GM23338 (cell line): ENCODE data around the gene LRMDA. TPM values are rescaled to one million over a fixed set of nuclear protein-coding genes. Genes with fewer than 3 reads are reported as not detected.
A peak's percentile ranks its signal among the peaks of the same experiment; 100 is the strongest.

Experiments
- ATAC-seq: fragments of 200-7000 bp; cut with Tn5 transposase; 3 replicates; pipeline ENCODE4 v1.9.1; 2020
- DNase-seq: peaks from one replicate; pipeline ENCODE4 v3.0.0-alpha.2; 2015; ENCODE audit warnings: low spot score
- H2AFZ ChIP-seq: fragments of 200-600 bp; sonication (generic); 2 replicates; pipeline ENCODE4 v1.8.0; 2016; ENCODE audit warnings: antibody characterized with exemption, mild to moderate bottlenecking, moderate library complexity
- H3F3A ChIP-seq: fragments of 200-600 bp; sonication (generic); replicated peaks from 2 replicates; pipeline ENCODE4 v1.8.0; 2017; ENCODE audit warnings: antibody characterized with exemption, mixed run types, low read depth
- H3K27ac ChIP-seq: fragments of 200-600 bp; sonication (generic); 2 replicates; pipeline ENCODE4 v1.6.1; 2016; ENCODE audit warnings: low read depth
- H3K27me3 ChIP-seq: fragments of 200-600 bp; sonication (generic); 2 replicates; pipeline ENCODE4 v1.8.0; 2016; ENCODE audit warnings: mild to moderate bottlenecking, mixed run types, moderate library complexity; ENCODE audit not compliant: insufficient read depth
- H3K36me3 ChIP-seq: fragments of 200-600 bp; sonication (generic); 2 replicates; pipeline ENCODE4 v1.8.0; 2016; ENCODE audit warnings: mild to moderate bottlenecking; ENCODE audit not compliant: insufficient read depth
- H3K4me1 ChIP-seq: fragments of 200-600 bp; sonication (generic); 2 replicates; pipeline ENCODE4 v1.8.0; 2016; ENCODE audit warnings: mild to moderate bottlenecking, moderate library complexity; ENCODE audit not compliant: insufficient read depth
- H3K4me2 ChIP-seq: fragments of 200-600 bp; sonication (generic); 2 replicates; pipeline ENCODE4 v1.7.1; 2017; ENCODE audit warnings: mixed run types
- H3K4me3 ChIP-seq: fragments of 200-600 bp; sonication (generic); 2 replicates; pipeline ENCODE4 v1.6.1; 2016; ENCODE audit warnings: mixed run types
- H3K79me2 ChIP-seq: fragments of 200-600 bp; sonication (generic); replicated peaks from 2 replicates; pipeline ENCODE4 v1.8.0; 2017; ENCODE audit warnings: mild to moderate bottlenecking; ENCODE audit not compliant: insufficient read depth
- H3K9me2 ChIP-seq: fragments of 200-600 bp; sonication (generic); 2 replicates; pipeline ENCODE4 v1.8.0; 2017; ENCODE audit not compliant: insufficient read depth
- H4K20me1 ChIP-seq: fragments of 200-600 bp; sonication (generic); replicated peaks from 2 replicates; pipeline ENCODE4 v1.8.0; 2017; ENCODE audit warnings: mild to moderate bottlenecking; ENCODE audit not compliant: insufficient read depth
- H3K27ac Mint-ChIP-seq: 2 replicates; pipeline ENCODE4 v1.8.0; 2020; ENCODE audit warnings: inconsistent platforms, mild to moderate bottlenecking, moderate library complexity, mixed read lengths
- H3K27me3 Mint-ChIP-seq: 3 replicates; pipeline ENCODE4 v1.8.0; 2022; ENCODE audit warnings: low read depth, mild to moderate bottlenecking, moderate library complexity, mixed read lengths, inconsistent platforms; ENCODE audit not compliant: insufficient read depth, poor library complexity
- H3K36me3 Mint-ChIP-seq: 3 replicates; pipeline ENCODE4 v1.8.0; 2021; ENCODE audit warnings: low read depth, mild to moderate bottlenecking, inconsistent platforms, moderate library complexity, mixed read lengths
- H3K4me1 Mint-ChIP-seq: 3 replicates; pipeline ENCODE4 v1.8.0; 2020; ENCODE audit warnings: mild to moderate bottlenecking, inconsistent platforms, mixed read lengths
- H3K4me3 Mint-ChIP-seq: 3 replicates; pipeline ENCODE4 v1.8.0; 2021; ENCODE audit warnings: moderate library complexity, mild to moderate bottlenecking, inconsistent platforms, mixed read lengths
- H3K9me3 Mint-ChIP-seq: 3 replicates; pipeline ENCODE4 v1.8.0; 2020; ENCODE audit warnings: moderate library complexity, mild to moderate bottlenecking, inconsistent platforms, mixed read lengths
- CREB1 ChIP-seq: fragments of 250-450 bp; sonication (Bioruptor Pico); IDR thresholded peaks from 2 replicates; pipeline ENCODE4 v1.5.0; 2020; ENCODE audit warnings: low read depth, mild to moderate bottlenecking, moderate library complexity
- CTCF ChIP-seq, 2 experiments: fragments of 200-600 bp in 1 of 2; sonication (generic) in 1 of 2; conservative IDR thresholded peaks; 2 replicates each; pipeline versions ENCODE4 v1.5.1 to v1.6.1; 2016 to 2017; ENCODE audit warnings: antibody characterized with exemption in 2 of 2, low read depth in 2 of 2, mild to moderate bottlenecking in 2 of 2, moderate library complexity in 1 of 2
- ETS1 ChIP-seq: IDR thresholded peaks from 2 replicates; pipeline ENCODE4 v1.6.1; 2016; ENCODE audit warnings: antibody characterized with exemption
- EZH2 ChIP-seq: fragments of 200-600 bp; sonication (generic); IDR thresholded peaks from one replicate; pipeline ENCODE4 v1.8.0; 2017; ENCODE audit warnings: antibody characterized with exemption, mild to moderate bottlenecking, low read depth; ENCODE audit not compliant: unreplicated experiment
- EZH2phosphoT487 ChIP-seq: fragments of 200-600 bp; sonication (generic); IDR thresholded peaks from one replicate; pipeline ENCODE4 v1.8.1; 2018; ENCODE audit warnings: antibody characterized with exemption; ENCODE audit not compliant: unreplicated experiment
- JUNB ChIP-seq: IDR thresholded peaks from one replicate; pipeline ENCODE4 v1.6.1; 2016; ENCODE audit warnings: antibody characterized with exemption; ENCODE audit not compliant: unreplicated experiment
- NANOG ChIP-seq: IDR thresholded peaks from 2 replicates; pipeline ENCODE4 v1.6.1; 2016; ENCODE audit warnings: antibody characterized with exemption, borderline replicate concordance
- POLR2AphosphoS5 ChIP-seq: IDR thresholded peaks from 2 replicates; pipeline ENCODE4 v1.6.1; 2016; ENCODE audit warnings: antibody characterized with exemption, low read depth
- REST ChIP-seq: IDR thresholded peaks from one replicate; pipeline ENCODE4 v1.6.1; 2018; ENCODE audit warnings: antibody characterized with exemption; ENCODE audit not compliant: unreplicated experiment
- STAT1 ChIP-seq: IDR thresholded peaks from one replicate; pipeline ENCODE4 v1.6.1; 2016; ENCODE audit warnings: antibody characterized with exemption; ENCODE audit not compliant: unreplicated experiment
- ZNF114 ChIP-seq: fragments of 250-450 bp; sonication (Bioruptor Pico); IDR thresholded peaks from 2 replicates; pipeline ENCODE4 v1.5.0; 2020; ENCODE audit warnings: mild to moderate bottlenecking, moderate library complexity
- ZNF331 ChIP-seq: fragments of 250-450 bp; sonication (Bioruptor Pico); IDR thresholded peaks from 2 replicates; pipeline ENCODE4 v1.5.0; 2020; ENCODE audit warnings: low read depth, mild to moderate bottlenecking, moderate library complexity
- polyA plus RNA-seq: library from polyadenylated mRNA; unstranded; fragments of >200 nt; fragmentation: Nextera tagmentation; extraction: Ambion mirVana; gene quantifications from 2 replicates; pipeline ENCODE4 v1.2.1, GENCODE V29; 2016
- total RNA-seq: library from RNA; depleted of rRNA; stranded (reverse); fragments of >200 nt; shearing (Covaris generic); gene quantifications from 2 replicates; pipeline ENCODE4 v1.2.3, GENCODE V29; 2014

Gene LRMDA
- total and polyA plus RNA-seq, 2 experiments from 2014 or later, result 0.90 to 1.8 TPM

- no peak overlapping the region for H3K4me3 ChIP-seq
- DNase-seq, result no peak
- H3K4me1 ChIP-seq, result no peaks in the 10 kb centered on the region
- no peak overlapping the region for H2AFZ ChIP-seq
- Mint-ChIP-seq H3K4me1 (peaks cover 4% of the 10 kb centered on the region), H3K9me3 (no peaks in the 10 kb centered on the region), H3K27ac (no peak overlapping the region), H3K27me3 (no peaks in the 10 kb centered on the region), H3K4me3 (no peak overlapping the region), H3K36me3 (no peaks in the 10 kb centered on the region)
- H4K20me1 ChIP-seq, result no peaks in the 10 kb centered on the region
- no peak overlapping the region for H3K4me2 ChIP-seq
- H3F3A ChIP-seq, result no peaks in the 10 kb centered on the region
- no peaks in the 10 kb centered on the region for H3K27me3 ChIP-seq
- no peak for ATAC-seq
- no peaks in the 10 kb centered on the region for H3K79me2 ChIP-seq
- H3K9me2 ChIP-seq, result 0 out of 2 replicates have a peak, but pooled peaks cover 5% of the 10 kb centered on the region
- no peak overlapping the region for H3K27ac ChIP-seq
- H3K36me3 ChIP-seq, result no peaks in the 10 kb centered on the region
- peak in 1 of 2 experiments; percentile 34; a peak in 2 of 4 replicates for TF ChIP-seq CTCF (conservative IDR thresholded peaks at IDR 0.05; ENCODE audit: low read depth in 2 of 2)
- TF ChIP-seq ZNF331, result no peak
Observed at GRCh38 chr10:75922435-75922834, 491.0 kb downstream of the LRMDA start.

- H4K20me1 ChIP-seq, result no peaks in the 10 kb centered on the region
- H3K9me3 Mint-ChIP-seq, result no peaks in the 10 kb centered on the region
- TF ChIP-seq JUNB (no peak), EZH2phosphoT487 (no peak)
- H3K36me3 ChIP-seq, result no peaks in the 10 kb centered on the region
- H3F3A ChIP-seq, result no peaks in the 10 kb centered on the region
- H3K79me2 ChIP-seq, result no peaks in the 10 kb centered on the region
- H3K4me2 ChIP-seq, result no peak overlapping the region
- H3K27me3 Mint-ChIP-seq, result no peaks in the 10 kb centered on the region
- H3K4me3 Mint-ChIP-seq, result no peak overlapping the region
- H3K9me2 ChIP-seq, result 0 out of 2 replicates have a peak, but pooled peaks cover 5% of the 10 kb centered on the region
- H3K4me1 Mint-ChIP-seq, result peaks cover 4% of the 10 kb centered on the region
- DNase-seq, result no peak
- no peak overlapping the region for H3K4me3 ChIP-seq
- H3K36me3 Mint-ChIP-seq, result no peaks in the 10 kb centered on the region
- H2AFZ ChIP-seq, result peak overlapping the region; percentile 66; the same call in 1 of the 2 replicates
- H3K27ac ChIP-seq, result no peak overlapping the region
- ATAC-seq, result no peak
- no peak overlapping the region for H3K27ac Mint-ChIP-seq
- no peaks in the 10 kb centered on the region for H3K27me3 ChIP-seq
- no peaks in the 10 kb centered on the region for H3K4me1 ChIP-seq
Observed at GRCh38 chr10:75924309-75924902, 493.0 kb downstream of the LRMDA start.

GRCh38 chr10:75925999-75926398 is 494.6 kb downstream of the LRMDA start:
- H2AFZ ChIP-seq, result no peak overlapping the region
- H3F3A ChIP-seq, result no peaks in the 10 kb centered on the region
- Mint-ChIP-seq H3K9me3 (no peaks in the 10 kb centered on the region), H3K4me3 (no peak overlapping the region), H3K4me1 (peaks cover 4% of the 10 kb centered on the region), H3K27me3 (no peaks in the 10 kb centered on the region), H3K27ac (no peak overlapping the region), H3K36me3 (no peaks in the 10 kb centered on the region)
- ATAC-seq, result no peak
- no peak overlapping the region for H3K4me3 ChIP-seq
- H4K20me1 ChIP-seq, result no peaks in the 10 kb centered on the region
- H3K9me2 ChIP-seq, result 0 out of 2 replicates have a peak, but pooled peaks cover 5% of the 10 kb centered on the region
- H3K4me2 ChIP-seq, result no peak overlapping the region
- H3K36me3 ChIP-seq, result no peaks in the 10 kb centered on the region
- DNase-seq, result no peak
- no peaks in the 10 kb centered on the region for H3K79me2 ChIP-seq
- H3K27ac ChIP-seq, result no peak overlapping the region
- no peaks in the 10 kb centered on the region for H3K27me3 ChIP-seq
- no peaks in the 10 kb centered on the region for H3K4me1 ChIP-seq
- TF ChIP-seq NANOG (no peak), REST (no peak), ZNF331 (no peak), CREB1 (CRISPR knock-in tag) (no peak), STAT1 (no peak), POLR2AphosphoS5 (no peak), ETS1 (no peak), JUNB (no peak), EZH2 (no peak), ZNF114 (CRISPR knock-in tag) (no peak)
